Measurements from ENCODE around the gene NIM1K. TPM values are rescaled to one million over a fixed set of nuclear protein-coding genes. Genes with fewer than 3 reads are reported as not detected.

Gene NIM1K
- total and polyA plus RNA-seq, 2 of the 4 experiments (the other 2 are of a cell fraction): 0.54 to 0.68 TPM

DNA sequence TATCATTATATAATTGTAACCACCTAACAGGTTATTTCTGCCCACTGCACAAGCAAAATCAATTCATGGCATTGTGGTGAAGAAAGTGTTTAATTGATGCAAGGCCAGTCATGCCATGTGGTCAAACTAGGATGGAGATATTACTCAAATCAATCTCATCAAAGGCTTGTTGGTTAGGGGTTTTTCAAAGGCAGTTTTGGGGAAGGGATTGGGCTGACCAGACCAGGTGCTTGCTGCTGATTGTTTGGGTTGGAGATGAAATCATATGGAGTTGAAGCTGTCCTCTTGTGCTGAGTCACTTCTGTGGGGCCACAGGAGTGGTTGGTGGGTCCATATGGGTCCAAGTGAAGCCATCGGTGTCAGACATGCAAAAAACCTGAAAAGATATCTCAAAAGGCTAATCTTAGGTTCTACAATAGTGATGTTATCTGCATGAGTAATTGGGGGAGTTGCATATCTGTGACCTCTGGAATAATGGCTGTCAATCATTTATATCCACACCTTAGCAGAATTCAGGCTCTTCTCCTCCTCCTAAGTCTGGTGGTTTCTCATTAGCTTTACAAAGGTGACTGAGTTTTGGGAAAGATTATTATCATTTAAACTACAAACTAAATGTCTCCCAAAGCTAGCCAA, 76.3 kb downstream of the NIM1K start:
- BruUV-seq (replicated peaks): no TSS peak
- no peak for DNase-seq
- no peak overlapping the region for H3K18ac ChIP-seq (ENCODE audit: low read depth, low read length)
- ChIA-PET POLR2A (ENCODE audit: unreplicated experiment) (no interaction called here), CTCF (no interaction called here)
- no peaks in the 10 kb centered on the region for H3K4me1 ChIP-seq (ENCODE audit: control insufficient read depth, insufficient read depth, low read length)
- no CpG with 5 or more reads among the region's 1 CpG for WGBS, 2 experiments (ENCODE audit: extremely low coverage in 2 of 2, insufficient read length in 1 of 2)
- H3K56ac ChIP-seq (ENCODE audit: extremely low read depth, insufficient read depth, low read length): no peak overlapping the region
- no peak overlapping the region for H2AK5ac ChIP-seq (ENCODE audit: low read depth, low read length)
- no peak overlapping the region for H4K91ac ChIP-seq (ENCODE audit: insufficient read depth, low read depth, low read length)
- no peak overlapping the region for H4K5ac ChIP-seq (ENCODE audit: low read depth, low read length)
- no peaks in the 10 kb centered on the region for H3K79me1 ChIP-seq (ENCODE audit: low read depth in 1 of 2, low read length in 2 of 2)
- H3K4me3 ChIP-seq (ENCODE audit: insufficient read depth, low read depth, low read length): no peak overlapping the region
- H3K27ac ChIP-seq (ENCODE audit: insufficient read depth, low read length): no peak overlapping the region
- no peak overlapping the region for H2AK9ac ChIP-seq (replicated peaks; ENCODE audit: low read depth, low read length, poor library complexity)
- no peak overlapping the region for H3K4ac ChIP-seq (ENCODE audit: low read depth, low read length)
- TF ChIP-seq, protein P1, sequence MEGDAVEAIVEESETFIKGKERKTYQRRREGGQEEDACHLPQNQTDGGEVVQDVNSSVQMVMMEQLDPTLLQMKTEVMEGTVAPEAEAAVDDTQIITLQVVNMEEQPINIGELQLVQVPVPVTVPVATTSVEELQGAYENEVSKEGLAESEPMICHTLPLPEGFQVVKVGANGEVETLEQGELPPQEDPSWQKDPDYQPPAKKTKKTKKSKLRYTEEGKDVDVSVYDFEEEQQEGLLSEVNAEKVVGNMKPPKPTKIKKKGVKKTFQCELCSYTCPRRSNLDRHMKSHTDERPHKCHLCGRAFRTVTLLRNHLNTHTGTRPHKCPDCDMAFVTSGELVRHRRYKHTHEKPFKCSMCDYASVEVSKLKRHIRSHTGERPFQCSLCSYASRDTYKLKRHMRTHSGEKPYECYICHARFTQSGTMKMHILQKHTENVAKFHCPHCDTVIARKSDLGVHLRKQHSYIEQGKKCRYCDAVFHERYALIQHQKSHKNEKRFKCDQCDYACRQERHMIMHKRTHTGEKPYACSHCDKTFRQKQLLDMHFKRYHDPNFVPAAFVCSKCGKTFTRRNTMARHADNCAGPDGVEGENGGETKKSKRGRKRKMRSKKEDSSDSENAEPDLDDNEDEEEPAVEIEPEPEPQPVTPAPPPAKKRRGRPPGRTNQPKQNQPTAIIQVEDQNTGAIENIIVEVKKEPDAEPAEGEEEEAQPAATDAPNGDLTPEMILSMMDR (conservative IDR thresholded peaks at IDR 0.05; ENCODE audit: low read depth, low read length): no peak
- H3K9ac ChIP-seq (ENCODE audit: low read depth, low read length): no peak overlapping the region
- no peak overlapping the region for H2BK15ac ChIP-seq (ENCODE audit: low read depth, low read length)
- H3K36me3 ChIP-seq (ENCODE audit: control insufficient read depth, insufficient read depth, low read length): no peaks in the 10 kb centered on the region
- H3K4me2 ChIP-seq (ENCODE audit: low read depth, low read length): no peak overlapping the region
- no peaks in the 10 kb centered on the region for H3K9me3 ChIP-seq (ENCODE audit: control insufficient read depth, insufficient read depth, low read length)
- H4K20me1 ChIP-seq (ENCODE audit: insufficient read depth, low read length): no peaks in the 10 kb centered on the region
- H2BK120ac ChIP-seq (ENCODE audit: low read depth, low read length): no peak overlapping the region
- H2BK20ac ChIP-seq (ENCODE audit: low read depth, low read length): no peak overlapping the region
- no peak overlapping the region for H3K23ac ChIP-seq (ENCODE audit: low read depth, low read length)
- ATAC-seq (ENCODE audit: low read depth): no peak
- dilution Hi-C loops (cut with HindIII; ENCODE audit: low sequenced_read_pairs, unreplicated experiment) (no loop called here), in situ Hi-C loops (cut with MboI; ENCODE audit: low sequenced_read_pairs) (no loop called here), intact Hi-C loops (cut with micrococcal nuclease) (no loop called here)
- no peaks in the 10 kb centered on the region for H3K9me1 ChIP-seq (ENCODE audit: insufficient read depth, low read length)
- H4K8ac ChIP-seq (ENCODE audit: low read depth in 2 of 2, low read length in 2 of 2): no peak overlapping the region
- no peak overlapping the region for H2BK5ac ChIP-seq (ENCODE audit: low read depth, low read length, poor library complexity, severe bottlenecking)
- H3K14ac ChIP-seq (replicated peaks; ENCODE audit: low read depth, low read length): no peak overlapping the region
- no peak overlapping the region for H2AFZ ChIP-seq (replicated peaks; ENCODE audit: low read length, poor library complexity)
- H3K27me3 ChIP-seq (ENCODE audit: control insufficient read depth, insufficient read depth, low read length): peaks cover 5% of the 10 kb centered on the region; the same call in 1 of the 2 replicates

Measured in IMR-90 (cell line).